ENCODE data around the gene SPATS2. TPM values are rescaled to one million over a fixed set of nuclear protein-coding genes. Genes with fewer than 3 reads are reported as not detected.

The SPATS2 gene
- polyA plus RNA-seq, 3 donors = 44.3 to 56.9 (median 48.8) TPM

- DNase-seq (ENCODE audit: low read depth in 3 of 3, low spot score in 2 of 3) = no peak
These were observed 184.8 kb downstream of the SPATS2 start for GRCh38 chr12:49552014-49552413.

GRCh38 chr12:49552425-49552824, 185.2 kb downstream of the SPATS2 start:
- no peak for DNase-seq (ENCODE audit: low read depth in 3 of 3, low spot score in 2 of 3)

GRCh38 chr12:49552899-49553298, 185.6 kb downstream of the SPATS2 start:
- no peak for DNase-seq (ENCODE audit: low read depth in 3 of 3, low spot score in 2 of 3)

GRCh38 chr12:49553512-49554088, 186.3 kb downstream of the SPATS2 start:
- no peak for DNase-seq (ENCODE audit: low read depth in 3 of 3, low spot score in 2 of 3)

GRCh38 chr12:49554266-49554665, 187.0 kb downstream of the SPATS2 start:
- DNase-seq (ENCODE audit: low read depth in 3 of 3, low spot score in 2 of 3) = no peak

- no peak for DNase-seq (ENCODE audit: low read depth in 3 of 3, low spot score in 2 of 3)
These were observed 188.5 kb downstream of the SPATS2 start for GRCh38 chr12:49555631-49556390.

GRCh38 chr12:49556391-49557186, 189.3 kb downstream of the SPATS2 start:
- DNase-seq (ENCODE audit: low read depth in 3 of 3, low spot score in 2 of 3) = no peak

GRCh38 chr12:49557187-49557916, 190.1 kb downstream of the SPATS2 start:
- no peak for DNase-seq (ENCODE audit: low read depth in 3 of 3, low spot score in 2 of 3)

GRCh38 chr12:49557917-49558215, 190.6 kb downstream of the SPATS2 start:
- no peak for DNase-seq (ENCODE audit: low read depth in 3 of 3, low spot score in 2 of 3)

GRCh38 chr12:49558526-49558925, 191.3 kb downstream of the SPATS2 start:
- no peak for DNase-seq (ENCODE audit: low read depth in 3 of 3, low spot score in 2 of 3)

- DNase-seq (ENCODE audit: low read depth in 3 of 3, low spot score in 2 of 3) = no peak
These were observed 191.9 kb downstream of the SPATS2 start for GRCh38 chr12:49559011-49559675.

GRCh38 chr12:49560695-49561094, 193.4 kb downstream of the SPATS2 start:
- DNase-seq (ENCODE audit: low read depth in 3 of 3, low spot score in 2 of 3) = no peak

GRCh38 chr12:49562233-49562632, 195.0 kb downstream of the SPATS2 start:
- DNase-seq (ENCODE audit: low read depth in 3 of 3, low spot score in 2 of 3) = no peak

- DNase-seq (ENCODE audit: low read depth in 3 of 3, low spot score in 2 of 3) = no peak
These were observed 195.6 kb downstream of the SPATS2 start for GRCh38 chr12:49562831-49563230.

GRCh38 chr12:49563951-49564685, 196.9 kb downstream of the SPATS2 start:
- DNase-seq (ENCODE audit: low read depth in 3 of 3, low spot score in 2 of 3) = no peak

GRCh38 chr12:49564686-49565405, 197.6 kb downstream of the SPATS2 start:
- DNase-seq (ENCODE audit: low read depth in 3 of 3, low spot score in 2 of 3) = no peak

GRCh38 chr12:49565406-49566265, 198.4 kb downstream of the SPATS2 start:
- DNase-seq (ENCODE audit: low read depth in 3 of 3, low spot score in 2 of 3) = no peak

GRCh38 chr12:49566361-49566760, 199.1 kb downstream of the SPATS2 start:
- DNase-seq (ENCODE audit: low read depth in 3 of 3, low spot score in 2 of 3) = no peak

GRCh38 chr12:49567302-49567610, 200.0 kb downstream of the SPATS2 start:
- DNase-seq (ENCODE audit: low read depth in 3 of 3, low spot score in 2 of 3) = no peak

Data from right renal cortex interstitium (tissue), 3 donors.